ENCODE data around the gene SMYD3. TPM values are rescaled to one million over a fixed set of nuclear protein-coding genes. Genes with fewer than 3 reads are reported as not detected.

The SMYD3 gene
- total and polyA plus RNA-seq, 2 of the 4 experiments (the other 2 are of a cell fraction): 26.5 to 37.6 TPM

- Histone ChIP-seq H2BK15ac (ENCODE audit: low read depth, low read length) (no peak overlapping the region), H2BK20ac (ENCODE audit: low read depth, low read length) (no peak overlapping the region), H2AFZ (replicated peaks; ENCODE audit: low read length, poor library complexity) (no peak overlapping the region), H4K5ac (ENCODE audit: low read depth, low read length) (peak overlapping the region; percentile 34), H3K79me1 (ENCODE audit: low read depth in 1 of 2, low read length in 2 of 2) (no peaks in the 10 kb centered on the region), H3K4me1 (ENCODE audit: control insufficient read depth, insufficient read depth, low read length) (peaks cover 11% of the 10 kb centered on the region), H3K9ac (ENCODE audit: low read depth, low read length) (no peak overlapping the region), H3K4ac (ENCODE audit: low read depth, low read length) (no peak overlapping the region), H3K9me1 (ENCODE audit: insufficient read depth, low read length) (no peaks in the 10 kb centered on the region; the same call in 1 of the 2 replicates), H3K27ac (ENCODE audit: insufficient read depth, low read length) (no peak overlapping the region), H4K91ac (ENCODE audit: insufficient read depth, low read depth, low read length) (no peak overlapping the region), H3K27me3 (ENCODE audit: control insufficient read depth, insufficient read depth, low read length) (no peaks in the 10 kb centered on the region), H2BK5ac (ENCODE audit: low read depth, low read length, poor library complexity, severe bottlenecking) (peak overlapping the region; percentile 3), H3K14ac (replicated peaks; ENCODE audit: low read depth, low read length) (peak overlapping the region; percentile 44; the same call in 1 of the 2 replicates), H2AK9ac (replicated peaks; ENCODE audit: low read depth, low read length, poor library complexity) (no peak overlapping the region), H3K23ac (ENCODE audit: low read depth, low read length) (no peak overlapping the region), H2BK120ac (ENCODE audit: low read depth, low read length) (no peak overlapping the region), H4K20me1 (ENCODE audit: insufficient read depth, low read length) (no peaks in the 10 kb centered on the region), H2AK5ac (ENCODE audit: low read depth, low read length) (peak overlapping the region; percentile 20; the same call in 1 of the 2 replicates), H3K18ac (ENCODE audit: low read depth, low read length) (peak overlapping the region; percentile 51), H3K36me3 (ENCODE audit: control insufficient read depth, insufficient read depth, low read length) (no peaks in the 10 kb centered on the region), H4K8ac (ENCODE audit: low read depth in 2 of 2, low read length in 2 of 2) (0 out of 4 replicates have a peak overlapping the region, but pooled peaks of 1 of the 2 experiments have one; percentile 28), H3K9me3 (ENCODE audit: control insufficient read depth, insufficient read depth, low read length) (peaks cover 2% of the 10 kb centered on the region; the same call in 1 of the 2 replicates), H3K56ac (ENCODE audit: extremely low read depth, insufficient read depth, low read length) (no peak overlapping the region), H3K4me3 (ENCODE audit: insufficient read depth, low read depth, low read length) (no peak overlapping the region), H3K4me2 (ENCODE audit: low read depth, low read length) (0 out of 2 replicates have a peak overlapping the region, but pooled peaks have one; percentile 2)
- ChIA-PET CTCF (no interaction called here), POLR2A (ENCODE audit: unreplicated experiment) (no interaction called here)
- ATAC-seq (ENCODE audit: low read depth): peak; percentile 42; the same call in 1 of the 2 replicates
- in situ Hi-C loops (cut with MboI; ENCODE audit: low sequenced_read_pairs) (no loop called here), intact Hi-C loops (cut with micrococcal nuclease) (no loop called here), dilution Hi-C loops (cut with HindIII; ENCODE audit: low sequenced_read_pairs, unreplicated experiment) (no loop called here)
- no TSS peak for BruUV-seq (replicated peaks)
- TF ChIP-seq FOS (IDR thresholded peaks at IDR 0.05; ENCODE audit: low read depth, low read length): no peak
- no peak for TF ChIP-seq USF2 (IDR thresholded peaks at IDR 0.05; ENCODE audit: low read depth, low read length)
- TF ChIP-seq BHLHE40 (IDR thresholded peaks at IDR 0.05; ENCODE audit: low read depth, low read length): no peak
- no peak for TF ChIP-seq RAD21 (IDR thresholded peaks at IDR 0.05; ENCODE audit: low read length)
- TF ChIP-seq RFX5 (IDR thresholded peaks at IDR 0.05; ENCODE audit: low read depth, low read length): no peak
- TF ChIP-seq RCOR1 (IDR thresholded peaks at IDR 0.05; ENCODE audit: insufficient replicate concordance, low read length): no peak
- no peak for TF ChIP-seq CHD1 (IDR thresholded peaks at IDR 0.05; ENCODE audit: low read depth, low read length)
- TF ChIP-seq CEBPB (IDR thresholded peaks at IDR 0.05; ENCODE audit: low read depth, low read length): no peak
- DNase-seq: no peak
- WGBS, 2 experiments (ENCODE audit: extremely low coverage in 2 of 2, insufficient read length in 1 of 2): no CpG with 5 or more reads among the region's 1 CpG
Measured at GRCh38 chr1:245901565-245901964, 605.5 kb downstream of the SMYD3 start.
